GM12891 (cell line): ENCODE results near the gene R3HDML.

ENCODE experiments used
- DNase-seq: peaks from one replicate; pipeline ENCODE4 v3.0.0; 2011; ENCODE audit warnings: low spot score; ENCODE audit not compliant: insufficient read length
- FAIRE-seq: peaks from 2 replicates; lab custom pipeline; 2011; peaks lifted over from hg19 to GRCh38; lab: Jason Lieb, UNC
- PAX5 ChIP-seq: IDR thresholded peaks from 2 replicates; pipeline ENCODE4 v1.6.1; 2011; ENCODE audit warnings: low read length, moderate library complexity, mild to moderate bottlenecking; ENCODE audit not compliant: insufficient read depth, severe bottlenecking
- POLR2A ChIP-seq: IDR thresholded peaks from 2 replicates; pipeline ENCODE4 v1.6.1; 2011; ENCODE audit warnings: low read depth, low read length, control low read depth
- POLR2AphosphoS5 ChIP-seq: IDR thresholded peaks from 2 replicates; pipeline ENCODE4 v1.6.1; 2011; ENCODE audit warnings: low read depth, low read length, control low read depth
- POU2F2 ChIP-seq: IDR thresholded peaks from 2 replicates; pipeline ENCODE4 v1.6.1; 2011; ENCODE audit warnings: low read depth, mild to moderate bottlenecking, control low read depth, low read length, moderate library complexity
- SPI1 ChIP-seq: IDR thresholded peaks from 2 replicates; pipeline ENCODE4 v1.6.1; 2011; ENCODE audit warnings: low read depth, low read length, control low read depth
- TAF1 ChIP-seq: IDR thresholded peaks from 2 replicates; pipeline ENCODE4 v1.6.1; 2011; ENCODE audit warnings: low read depth, low read length, control low read depth

Gene R3HDML

GRCh38 chr20:44362466-44362940 lies 25.7 kb downstream of the R3HDML start:
- no peak for TF ChIP-seq SPI1
- no peak for TF ChIP-seq POLR2A
- FAIRE-seq (no peak), DNase-seq (no peak)

GRCh38 chr20:44364068-44364467 lies 27.2 kb downstream of the R3HDML start:
- TF ChIP-seq TAF1 (no peak), SPI1 (no peak), POLR2A (no peak), POU2F2 (no peak), POLR2AphosphoS5 (no peak), PAX5 (no peak)
- FAIRE-seq (no peak), DNase-seq (no peak)

- no peak for DNase-seq
- TF ChIP-seq POU2F2 (no peak), SPI1 (no peak), POLR2A (no peak), TAF1 (no peak), PAX5 (no peak), POLR2AphosphoS5 (no peak)
- FAIRE-seq = no peak
Measured at GRCh38 chr20:44364780-44365179, 27.9 kb downstream of the R3HDML start.

GRCh38 chr20:44367746-44368145 lies 30.9 kb downstream of the R3HDML start:
- FAIRE-seq (no peak), DNase-seq (no peak)
- TF ChIP-seq POLR2A = no peak
- TF ChIP-seq SPI1 = no peak
- no peak for TF ChIP-seq TAF1
- TF ChIP-seq POLR2AphosphoS5 = no peak
- TF ChIP-seq PAX5 = no peak
- no peak for TF ChIP-seq POU2F2

- FAIRE-seq = no peak
- no peak for DNase-seq
- TF ChIP-seq SPI1 = no peak
- TF ChIP-seq PAX5 = no peak
- TF ChIP-seq POLR2A = no peak
- TF ChIP-seq TAF1 = no peak
Measured at GRCh38 chr20:44370639-44371218, 33.9 kb downstream of the R3HDML start.

- no peak for TF ChIP-seq POLR2A
- TF ChIP-seq POLR2AphosphoS5 = no peak
- no peak for TF ChIP-seq SPI1
- TF ChIP-seq TAF1 = no peak
- no peak for TF ChIP-seq PAX5
- TF ChIP-seq POU2F2 = no peak
- DNase-seq = no peak
- no peak for FAIRE-seq
Measured at GRCh38 chr20:44382641-44383040, 45.8 kb downstream of the R3HDML start.

- no peak for TF ChIP-seq POU2F2
- no peak for TF ChIP-seq POLR2AphosphoS5
- no peak for TF ChIP-seq POLR2A
- no peak for TF ChIP-seq PAX5
- no peak for TF ChIP-seq SPI1
- TF ChIP-seq TAF1 = no peak
- FAIRE-seq = peak; percentile 83
- DNase-seq = no peak
Measured at GRCh38 chr20:44384423-44385027, 47.7 kb downstream of the R3HDML start.

- DNase-seq = peak; percentile 74
- FAIRE-seq = peak; percentile 66
- TF ChIP-seq SPI1 (no peak), POLR2A (no peak), TAF1 (no peak), POLR2AphosphoS5 (no peak), PAX5 (no peak), POU2F2 (no peak)
Measured at GRCh38 chr20:44388466-44389023, 51.7 kb downstream of the R3HDML start.

- FAIRE-seq = no peak
- no peak for TF ChIP-seq POLR2AphosphoS5
- no peak for TF ChIP-seq POLR2A
- no peak for TF ChIP-seq POU2F2
- no peak for TF ChIP-seq TAF1
- TF ChIP-seq SPI1 = no peak
- TF ChIP-seq PAX5 = no peak
Measured at GRCh38 chr20:44389871-44390270, 53.0 kb downstream of the R3HDML start.

GRCh38 chr20:44390280-44390679 lies 53.4 kb downstream of the R3HDML start:
- no peak for DNase-seq
- no peak for FAIRE-seq
- TF ChIP-seq TAF1 (no peak), SPI1 (no peak), PAX5 (no peak), POU2F2 (no peak), POLR2A (no peak), POLR2AphosphoS5 (no peak)

More at GRCh38 chr20:44389871-44390270, 53.0 kb downstream of the R3HDML start:
- no peak for DNase-seq
